ENCODE data around the gene TMEM240.

Gene TMEM240

GRCh38 chr1:1540090-1540817 lies at the start of gene TMEM240:
TSS of gene TMEM240 (minus strand) at chr1:1540624. CDS start at chr1:1540346, 278 bp downstream.
- H3K9ac ChIP-seq (ENCODE audit: low read length), result peak within 1 kb of the TSS; percentile 49
- H3K4me1 ChIP-seq (ENCODE audit: control insufficient read depth, insufficient read depth, low read length), result peaks cover 6% of the 10 kb centered on the region
- H3K4me3 ChIP-seq (ENCODE audit: low read length), result peak within 1 kb of the TSS; percentile 68
- no peaks in the 10 kb centered on the region for H3K27me3 ChIP-seq (ENCODE audit: control insufficient read depth, insufficient read depth, low read length)
- peaks cover 4% of the 10 kb centered on the region for H3K36me3 ChIP-seq (ENCODE audit: control insufficient read depth, insufficient read depth, low read length)
- H3K27ac ChIP-seq (ENCODE audit: low read depth, low read length), result peak within 1 kb of the TSS; percentile 55

DNA sequence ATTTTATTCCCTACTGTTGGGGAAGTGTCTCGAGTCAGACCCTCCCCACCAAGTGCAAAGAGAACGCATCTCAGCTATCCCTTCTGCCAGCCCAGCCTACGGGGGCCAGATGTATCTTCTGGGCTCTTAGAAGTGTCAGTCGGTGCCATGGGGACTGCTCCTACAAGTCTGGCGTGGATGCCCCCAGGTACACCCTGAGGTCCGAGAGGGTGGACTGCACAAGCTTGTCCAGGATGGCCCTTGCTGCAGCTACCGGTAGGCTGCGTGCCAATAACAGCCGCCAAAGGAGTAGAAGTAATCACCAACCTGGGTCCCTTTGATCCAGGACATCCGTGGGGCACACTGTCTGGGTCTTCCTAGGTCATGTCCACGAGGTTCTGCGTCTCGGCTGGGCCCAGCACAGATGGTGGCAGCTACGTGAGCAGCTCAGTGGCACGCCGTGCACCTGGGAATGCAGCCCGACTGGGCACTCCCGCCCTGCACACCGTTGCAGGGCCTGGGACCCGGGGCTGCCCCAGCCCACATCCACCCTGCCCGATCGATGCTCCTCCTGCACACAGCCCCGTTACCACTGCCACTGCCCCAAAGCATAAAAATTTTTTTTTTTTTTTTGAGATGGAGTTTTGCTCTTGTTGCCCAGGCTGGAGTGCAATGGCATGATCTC lies 43.1 kb upstream of the TMEM240 start:
- Histone ChIP-seq H3K27ac (ENCODE audit: low read depth, low read length) (no peak overlapping the region), H3K9ac (ENCODE audit: low read length) (no peak overlapping the region), H3K4me3 (ENCODE audit: low read length) (no peak overlapping the region), H3K27me3 (ENCODE audit: control insufficient read depth, insufficient read depth, low read length) (no peaks in the 10 kb centered on the region), H3K36me3 (ENCODE audit: control insufficient read depth, insufficient read depth, low read length) (no peaks in the 10 kb centered on the region), H3K4me1 (ENCODE audit: control insufficient read depth, insufficient read depth, low read length) (no peaks in the 10 kb centered on the region)

DNA sequence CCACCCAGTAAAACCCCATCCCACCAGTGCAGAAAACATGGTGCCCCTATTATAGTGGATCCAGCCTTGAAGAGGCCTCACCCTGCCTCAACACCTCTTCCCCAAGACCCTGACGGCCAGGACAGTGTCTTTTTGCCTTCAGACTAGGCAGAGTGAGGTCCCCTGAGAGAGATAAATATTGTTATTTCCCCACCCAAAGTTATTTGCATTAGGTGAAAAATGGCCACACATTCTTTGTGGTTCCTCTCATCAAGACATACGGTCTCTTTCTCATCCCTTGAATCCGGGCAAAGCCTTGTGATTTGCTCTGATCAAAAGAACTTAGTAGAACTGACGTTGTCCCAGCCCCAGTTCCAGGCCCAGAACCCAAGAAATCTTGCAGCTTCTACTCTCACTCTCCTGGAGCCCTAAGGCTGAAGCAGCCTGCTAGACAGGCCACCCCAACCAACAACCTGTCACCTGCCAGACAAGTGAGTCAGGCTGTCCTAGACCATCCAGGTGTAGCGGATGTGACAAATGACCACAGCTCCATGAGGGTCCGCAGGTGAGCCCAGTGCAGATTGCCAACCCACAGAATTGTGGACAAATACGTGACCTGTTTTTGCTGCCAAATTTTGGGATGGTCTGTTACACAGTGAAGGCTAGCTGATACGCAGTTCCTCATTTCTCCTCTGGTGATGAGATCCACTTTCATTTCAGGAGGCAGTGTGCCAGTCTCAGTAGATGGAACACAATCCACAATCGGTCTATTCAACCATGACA lies 42.3 kb upstream of the TMEM240 start:
- Histone ChIP-seq H3K4me1 (ENCODE audit: control insufficient read depth, insufficient read depth, low read length) (no peaks in the 10 kb centered on the region), H3K4me3 (ENCODE audit: low read length) (no peak overlapping the region), H3K27ac (ENCODE audit: low read depth, low read length) (no peak overlapping the region), H3K9ac (ENCODE audit: low read length) (no peak overlapping the region), H3K36me3 (ENCODE audit: control insufficient read depth, insufficient read depth, low read length) (no peaks in the 10 kb centered on the region), H3K27me3 (ENCODE audit: control insufficient read depth, insufficient read depth, low read length) (no peaks in the 10 kb centered on the region)

GRCh38 chr1:1578371-1578940 lies 38.0 kb upstream of the TMEM240 start:
- H3K4me1 ChIP-seq (ENCODE audit: control insufficient read depth, insufficient read depth, low read length), result peaks cover 7% of the 10 kb centered on the region
- no peaks in the 10 kb centered on the region for H3K27me3 ChIP-seq (ENCODE audit: control insufficient read depth, insufficient read depth, low read length)
- H3K9ac ChIP-seq (ENCODE audit: low read length), result no peak overlapping the region
- H3K36me3 ChIP-seq (ENCODE audit: control insufficient read depth, insufficient read depth, low read length), result no peaks in the 10 kb centered on the region
- no peak overlapping the region for H3K27ac ChIP-seq (ENCODE audit: low read depth, low read length)
- H3K4me3 ChIP-seq (ENCODE audit: low read length), result no peak overlapping the region

DNA sequence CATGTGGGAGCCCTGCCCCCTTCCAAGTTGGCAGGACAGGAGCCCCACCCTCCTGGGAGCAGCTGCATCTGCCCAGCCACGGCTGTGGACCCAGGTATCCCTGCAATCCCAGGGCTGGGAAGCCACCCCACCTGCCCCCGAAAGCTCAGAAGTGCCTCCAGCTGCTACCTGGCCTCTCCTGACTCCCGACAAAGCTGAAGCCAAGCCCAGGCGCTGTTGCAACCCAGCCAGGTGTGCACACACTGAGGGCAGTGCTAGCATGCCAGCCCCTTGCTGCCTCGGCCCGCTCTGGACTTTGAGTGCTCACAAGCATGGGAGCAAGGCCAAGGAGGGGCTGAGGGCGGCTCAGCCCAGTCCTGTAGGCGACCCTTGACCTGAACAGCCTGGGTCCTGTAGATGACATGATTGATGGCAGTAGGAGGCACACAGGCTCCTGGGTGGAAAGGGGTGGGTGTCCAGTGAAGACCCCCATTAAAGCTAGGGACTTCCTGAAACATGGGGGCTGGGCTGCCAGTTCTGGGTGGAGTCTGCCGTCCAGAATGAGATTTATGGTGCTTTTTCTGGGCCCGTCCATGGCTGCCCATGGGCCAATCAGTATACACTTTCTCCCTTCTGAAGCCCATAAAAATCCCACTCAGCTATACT lies 37.1 kb upstream of the TMEM240 start:
- H3K4me1 ChIP-seq (ENCODE audit: control insufficient read depth, insufficient read depth, low read length), result peaks cover 10% of the 10 kb centered on the region
- H3K27ac ChIP-seq (ENCODE audit: low read depth, low read length), result no peak overlapping the region
- H3K36me3 ChIP-seq (ENCODE audit: control insufficient read depth, insufficient read depth, low read length), result no peaks in the 10 kb centered on the region
- no peak overlapping the region for H3K9ac ChIP-seq (ENCODE audit: low read length)
- no peaks in the 10 kb centered on the region for H3K27me3 ChIP-seq (ENCODE audit: control insufficient read depth, insufficient read depth, low read length)
- no peak overlapping the region for H3K4me3 ChIP-seq (ENCODE audit: low read length)

GRCh38 chr1:1574721-1575537 lies 34.5 kb upstream of the TMEM240 start, which contains the start of gene SSU72:
TSS of gene SSU72 (minus strand) at chr1:1574863. CDS start at chr1:1574557, 306 bp downstream.
- Histone ChIP-seq H3K4me1 (ENCODE audit: control insufficient read depth, insufficient read depth, low read length) (peaks cover 10% of the 10 kb centered on the region), H3K27ac (ENCODE audit: low read depth, low read length) (peak within 1 kb of the TSS; percentile 100), H3K36me3 (ENCODE audit: control insufficient read depth, insufficient read depth, low read length) (no peaks in the 10 kb centered on the region)

DNA sequence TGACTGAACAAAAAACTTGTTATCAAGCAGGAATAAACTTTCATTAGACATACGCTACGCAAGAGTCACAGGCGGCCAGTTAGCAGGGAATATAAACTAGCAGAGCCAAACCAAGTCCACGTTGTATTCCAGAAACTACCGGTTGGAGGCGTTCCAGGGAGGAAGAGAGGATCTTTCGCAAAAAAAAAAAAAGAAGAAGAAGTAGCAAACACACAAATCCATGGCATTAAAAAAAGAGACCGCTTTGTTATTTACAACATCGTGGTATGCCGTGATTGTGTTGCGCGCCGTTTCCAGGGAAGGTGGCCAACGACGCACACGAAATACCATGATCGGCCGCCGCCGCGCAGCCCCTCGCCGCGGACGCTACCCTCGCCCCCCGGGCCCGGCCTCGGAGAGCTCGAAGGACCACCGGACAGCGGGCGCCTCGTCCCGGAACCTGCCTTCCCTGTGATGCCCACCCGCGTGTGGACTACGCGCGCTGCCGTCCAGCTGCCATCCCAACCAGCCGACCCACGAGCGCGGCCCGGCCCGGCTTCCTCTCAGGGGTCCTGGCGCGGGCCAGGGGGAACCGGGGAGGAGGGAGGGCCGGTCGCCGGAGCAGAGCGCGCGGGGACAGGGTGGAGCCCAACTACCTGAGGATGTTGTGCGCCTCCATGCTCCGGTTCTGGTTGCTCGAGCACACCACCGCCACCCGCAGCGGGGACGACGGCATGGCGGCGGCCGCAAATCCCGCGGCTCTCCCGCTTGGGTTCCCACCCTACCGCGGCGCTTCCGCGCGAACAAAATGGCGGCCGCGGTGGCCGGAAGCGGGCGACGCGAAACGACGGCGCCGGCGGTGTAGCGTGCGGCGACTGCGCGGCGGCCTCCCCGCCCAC lies 33.7 kb upstream of the TMEM240 start:
- peak overlapping the region; percentile 91 for H3K9ac ChIP-seq (ENCODE audit: low read length)

More at GRCh38 chr1:1574721-1575537, 34.5 kb upstream of the TMEM240 start, which contains the start of gene SSU72:
- no peaks in the 10 kb centered on the region for H3K27me3 ChIP-seq (ENCODE audit: control insufficient read depth, insufficient read depth, low read length)
- H3K9ac ChIP-seq (ENCODE audit: low read length), result peak within 1 kb of the TSS; percentile 100
- peak within 1 kb of the TSS; percentile 100 for H3K4me3 ChIP-seq (ENCODE audit: low read length)

DNA sequence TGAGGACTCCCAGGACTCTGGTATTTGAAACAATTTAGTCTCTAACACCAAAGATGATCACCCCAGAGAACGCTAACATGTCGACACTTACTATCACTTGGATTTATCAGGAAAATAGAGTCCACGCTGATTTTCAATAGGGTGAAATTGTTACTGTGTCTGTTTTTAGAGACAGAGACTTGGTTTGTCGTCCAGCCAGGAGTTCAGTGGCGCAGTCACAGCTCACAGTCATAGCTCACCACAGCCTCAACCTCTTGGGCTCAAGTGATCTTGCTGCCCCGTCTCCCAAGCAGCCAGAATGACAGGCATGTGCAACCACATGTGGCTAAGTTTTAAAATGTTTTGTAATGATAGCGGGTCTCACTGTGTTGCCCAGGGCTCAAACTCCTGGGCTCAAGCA lies 28.9 kb upstream of the TMEM240 start:
- H3K27me3 ChIP-seq (ENCODE audit: control insufficient read depth, insufficient read depth, low read length), result no peaks in the 10 kb centered on the region
- no peak overlapping the region for H3K9ac ChIP-seq (ENCODE audit: low read length)
- H3K4me1 ChIP-seq (ENCODE audit: control insufficient read depth, insufficient read depth, low read length), result peaks cover 6% of the 10 kb centered on the region
- peaks cover 8% of the 10 kb centered on the region for H3K36me3 ChIP-seq (ENCODE audit: control insufficient read depth, insufficient read depth, low read length)
- no peak overlapping the region for H3K4me3 ChIP-seq (ENCODE audit: low read length)
- H3K27ac ChIP-seq (ENCODE audit: low read depth, low read length), result no peak overlapping the region

More for the DNA sequence above, 33.7 kb upstream of the TMEM240 start:
- Histone ChIP-seq H3K36me3 (ENCODE audit: control insufficient read depth, insufficient read depth, low read length) (no peaks in the 10 kb centered on the region), H3K4me3 (ENCODE audit: low read length) (peak overlapping the region; percentile 100), H3K27me3 (ENCODE audit: control insufficient read depth, insufficient read depth, low read length) (no peaks in the 10 kb centered on the region), H3K4me1 (ENCODE audit: control insufficient read depth, insufficient read depth, low read length) (peaks cover 10% of the 10 kb centered on the region), H3K27ac (ENCODE audit: low read depth, low read length) (peak overlapping the region; percentile 100)

DNA sequence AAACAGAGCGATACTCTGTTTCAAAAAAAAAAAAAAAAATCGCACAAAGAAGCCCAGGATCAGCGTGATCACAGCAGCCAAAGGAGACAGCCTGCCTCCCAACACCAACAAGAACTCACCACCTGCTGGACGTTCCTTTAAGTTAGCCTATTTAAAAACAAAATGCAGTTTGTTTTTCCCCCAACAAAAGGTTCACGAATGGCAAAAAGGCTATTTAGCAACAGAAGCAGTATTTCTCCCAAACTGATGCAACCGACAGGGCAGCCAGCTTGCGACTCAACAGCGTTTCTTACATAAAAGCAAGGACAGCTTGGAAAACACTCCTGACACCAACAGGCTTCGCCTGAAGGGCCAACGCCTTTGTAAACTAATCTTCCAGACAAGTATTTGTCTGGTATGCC lies 27.5 kb upstream of the TMEM240 start:
- H3K4me3 ChIP-seq (ENCODE audit: low read length), result no peak overlapping the region
- H3K36me3 ChIP-seq (ENCODE audit: control insufficient read depth, insufficient read depth, low read length), result peaks cover 17% of the 10 kb centered on the region
- H3K4me1 ChIP-seq (ENCODE audit: control insufficient read depth, insufficient read depth, low read length), result no peaks in the 10 kb centered on the region
- no peaks in the 10 kb centered on the region for H3K27me3 ChIP-seq (ENCODE audit: control insufficient read depth, insufficient read depth, low read length)
- no peak overlapping the region for H3K27ac ChIP-seq (ENCODE audit: low read depth, low read length)
- H3K9ac ChIP-seq (ENCODE audit: low read length), result no peak overlapping the region

GRCh38 chr1:1567152-1567875 lies 26.9 kb upstream of the TMEM240 start:
- H3K36me3 ChIP-seq (ENCODE audit: control insufficient read depth, insufficient read depth, low read length), result peaks cover 22% of the 10 kb centered on the region
- H3K27me3 ChIP-seq (ENCODE audit: control insufficient read depth, insufficient read depth, low read length), result no peaks in the 10 kb centered on the region
- no peaks in the 10 kb centered on the region for H3K4me1 ChIP-seq (ENCODE audit: control insufficient read depth, insufficient read depth, low read length)
- H3K27ac ChIP-seq (ENCODE audit: low read depth, low read length), result no peak overlapping the region
- no peak overlapping the region for H3K4me3 ChIP-seq (ENCODE audit: low read length)
- H3K9ac ChIP-seq (ENCODE audit: low read length), result no peak overlapping the region

All from rectal smooth muscle tissue (tissue), 1 donor.